Measurements from ENCODE around the gene ABCC4.

The ABCC4 gene

GRCh38 chr13:94972262-94972661 is 329.0 kb downstream of the ABCC4 start:
- no peak for DNase-seq

Data from NCI-H1417 treated with DMSO at 0.1 percent for 48 hours (cell line).